ENCODE results near the gene PANK2.
A peak's percentile ranks its signal among the peaks of the same experiment; 100 is the strongest.

PANK2 gene

GRCh38 chr20:3924304-3925112 lies 35.3 kb downstream of the PANK2 start:
- H3K9me3 ChIP-seq (replicated peaks in 1 of 2; ENCODE audit: control insufficient read depth in 2 of 2, insufficient read depth in 1 of 2, low read depth in 1 of 2, low read length in 2 of 2), result no peaks in the 10 kb centered on the region
- DNase-seq (ENCODE audit: low spot score), result no peak
- H3K27me3 ChIP-seq (ENCODE audit: control insufficient read depth in 3 of 3, insufficient read depth in 3 of 3, low read depth in 1 of 3, low read length in 3 of 3), result no peaks in the 10 kb centered on the region
- H3K79me1 ChIP-seq (ENCODE audit: low read depth, low read length), result no peaks in the 10 kb centered on the region
- no peak overlapping the region for H3K27ac ChIP-seq (replicated peaks; ENCODE audit: low read length)
- no peak overlapping the region for H4K91ac ChIP-seq (ENCODE audit: low read depth, low read length, poor library complexity)
- no peak overlapping the region for H2BK15ac ChIP-seq (ENCODE audit: low read length)
- H4K8ac ChIP-seq (ENCODE audit: low read depth, low read length), result no peak overlapping the region
- no peak overlapping the region for H2BK120ac ChIP-seq (ENCODE audit: low read depth, low read length)
- no peak overlapping the region for H2BK12ac ChIP-seq (ENCODE audit: low read length)
- H2BK5ac ChIP-seq (ENCODE audit: low read length), result no peak overlapping the region
- WGBS, 2 donors (ENCODE audit: extremely low coverage in 2 of 2, insufficient read length in 2 of 2, insufficient replicate concordance in 1 of 2), result no CpG with 5 or more reads among the region's 13 CpGs
- H3K14ac ChIP-seq (ENCODE audit: low read length), result no peak overlapping the region
- H3K18ac ChIP-seq (ENCODE audit: low read length), result no peak overlapping the region
- H3K4me3 ChIP-seq (ENCODE audit: low read length in 2 of 2), result no peak overlapping the region
- peaks cover 25 to 78% of the 10 kb centered on the region in 2 donors for H3K36me3 ChIP-seq (replicated peaks in 1 of 2; ENCODE audit: control insufficient read depth in 2 of 2, insufficient read depth in 2 of 2, low read length in 2 of 2)
- H2AK5ac ChIP-seq (ENCODE audit: low read depth, low read length), result no peak overlapping the region
- H3K4me1 ChIP-seq (ENCODE audit: control insufficient read depth in 2 of 2, insufficient read depth in 1 of 2, low read depth in 1 of 2, low read length in 2 of 2), result peaks cover 5 to 8% of the 10 kb centered on the region in 2 donors
- no peak overlapping the region for H3K4ac ChIP-seq (ENCODE audit: low read length)
- peak overlapping the region; percentile 46 for H3K23ac ChIP-seq (ENCODE audit: low read depth, low read length, poor library complexity)
- H2AFZ ChIP-seq (ENCODE audit: low read length), result no peak overlapping the region
- no peak overlapping the region for H3K4me2 ChIP-seq (ENCODE audit: insufficient read depth, low read length, poor library complexity, severe bottlenecking)
- H3K9ac ChIP-seq (ENCODE audit: low read depth, low read length, poor library complexity), result peak overlapping the region; percentile 4

DNA sequence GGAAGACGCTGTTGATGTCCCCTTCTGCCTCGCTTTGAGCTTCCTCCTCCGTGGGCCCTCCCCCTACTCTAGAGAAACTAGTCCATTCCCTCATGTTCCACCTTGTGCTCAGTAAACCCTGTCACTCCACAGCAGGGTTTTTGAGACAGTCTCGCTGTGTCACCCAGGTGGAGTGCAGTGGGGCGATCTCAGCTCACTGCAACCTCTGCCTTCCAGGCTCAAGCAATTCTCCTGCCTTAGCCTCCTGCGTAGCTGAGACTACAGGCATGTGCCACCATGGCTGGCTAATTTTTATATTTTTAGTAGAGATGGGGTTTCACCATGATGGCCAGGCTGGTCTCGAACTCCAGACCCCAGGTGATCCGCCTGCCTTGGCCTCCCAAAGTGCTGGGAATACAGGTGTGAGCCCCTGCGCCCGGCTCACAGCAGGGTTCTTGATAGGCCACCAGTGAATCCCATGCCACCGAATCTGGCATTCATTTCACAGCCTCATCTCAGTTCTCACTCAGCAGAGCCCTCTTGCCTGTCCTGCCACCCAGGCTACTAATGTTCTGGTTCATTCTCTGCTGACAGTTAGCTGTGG lies 36.0 kb downstream of the PANK2 start:
- H2AK5ac ChIP-seq (ENCODE audit: low read depth, low read length), result no peak overlapping the region
- H3K36me3 ChIP-seq (replicated peaks in 1 of 2; ENCODE audit: control insufficient read depth in 2 of 2, insufficient read depth in 2 of 2, low read length in 2 of 2), result peaks cover 25 to 71% of the 10 kb centered on the region in 2 donors
- H3K27ac ChIP-seq (replicated peaks; ENCODE audit: low read length), result no peak overlapping the region

GRCh38 chr20:3925899-3926638 lies 36.9 kb downstream of the PANK2 start:
- Histone ChIP-seq H3K14ac (ENCODE audit: low read length) (no peak overlapping the region), H3K27ac (replicated peaks; ENCODE audit: low read length) (peak overlapping the region; percentile 3), H2BK15ac (ENCODE audit: low read length) (no peak overlapping the region), H2BK5ac (ENCODE audit: low read length) (no peak overlapping the region), H3K27me3 (ENCODE audit: control insufficient read depth in 3 of 3, insufficient read depth in 3 of 3, low read depth in 1 of 3, low read length in 3 of 3) (no peaks in the 10 kb centered on the region), H3K9ac (ENCODE audit: low read depth, low read length, poor library complexity) (no peak overlapping the region), H3K36me3 (replicated peaks in 1 of 2; ENCODE audit: control insufficient read depth in 2 of 2, insufficient read depth in 2 of 2, low read length in 2 of 2) (peaks cover 23 to 63% of the 10 kb centered on the region in 2 donors), H2BK120ac (ENCODE audit: low read depth, low read length) (no peak overlapping the region), H4K8ac (ENCODE audit: low read depth, low read length) (no peak overlapping the region), H3K23ac (ENCODE audit: low read depth, low read length, poor library complexity) (no peak overlapping the region), H3K18ac (ENCODE audit: low read length) (no peak overlapping the region), H4K91ac (ENCODE audit: low read depth, low read length, poor library complexity) (no peak overlapping the region), H3K4me3 (ENCODE audit: low read length in 2 of 2) (no peak overlapping the region), H3K4me2 (ENCODE audit: insufficient read depth, low read length, poor library complexity, severe bottlenecking) (no peak overlapping the region), H2BK12ac (ENCODE audit: low read length) (no peak overlapping the region), H3K4ac (ENCODE audit: low read length) (no peak overlapping the region), H2AFZ (ENCODE audit: low read length) (no peak overlapping the region), H3K9me3 (replicated peaks in 1 of 2; ENCODE audit: control insufficient read depth in 2 of 2, insufficient read depth in 1 of 2, low read depth in 1 of 2, low read length in 2 of 2) (no peaks in the 10 kb centered on the region), H2AK5ac (ENCODE audit: low read depth, low read length) (no peak overlapping the region), H3K4me1 (ENCODE audit: control insufficient read depth in 2 of 2, insufficient read depth in 1 of 2, low read depth in 1 of 2, low read length in 2 of 2) (peaks cover 5 to 8% of the 10 kb centered on the region in 2 donors), H3K79me1 (ENCODE audit: low read depth, low read length) (no peaks in the 10 kb centered on the region)
- no peak for DNase-seq (ENCODE audit: low spot score)
- no CpG with 5 or more reads among the region's 9 CpGs for WGBS, 2 donors (ENCODE audit: extremely low coverage in 2 of 2, insufficient read length in 2 of 2, insufficient replicate concordance in 1 of 2)

More for the DNA sequence above, 36.0 kb downstream of the PANK2 start:
- Histone ChIP-seq H3K4ac (ENCODE audit: low read length) (no peak overlapping the region), H2BK5ac (ENCODE audit: low read length) (no peak overlapping the region), H2BK12ac (ENCODE audit: low read length) (no peak overlapping the region), H2BK15ac (ENCODE audit: low read length) (no peak overlapping the region), H3K9ac (ENCODE audit: low read depth, low read length, poor library complexity) (no peak overlapping the region), H3K18ac (ENCODE audit: low read length) (no peak overlapping the region), H2AFZ (ENCODE audit: low read length) (no peak overlapping the region), H3K4me1 (ENCODE audit: control insufficient read depth in 2 of 2, insufficient read depth in 1 of 2, low read depth in 1 of 2, low read length in 2 of 2) (peaks cover 5 to 8% of the 10 kb centered on the region in 2 donors), H3K79me1 (ENCODE audit: low read depth, low read length) (no peaks in the 10 kb centered on the region), H3K4me3 (ENCODE audit: low read length in 2 of 2) (no peak overlapping the region), H3K23ac (ENCODE audit: low read depth, low read length, poor library complexity) (no peak overlapping the region), H4K8ac (ENCODE audit: low read depth, low read length) (no peak overlapping the region), H3K14ac (ENCODE audit: low read length) (no peak overlapping the region), H3K27me3 (ENCODE audit: control insufficient read depth in 3 of 3, insufficient read depth in 3 of 3, low read depth in 1 of 3, low read length in 3 of 3) (no peaks in the 10 kb centered on the region), H3K4me2 (ENCODE audit: insufficient read depth, low read length, poor library complexity, severe bottlenecking) (no peak overlapping the region), H4K91ac (ENCODE audit: low read depth, low read length, poor library complexity) (no peak overlapping the region), H3K9me3 (replicated peaks in 1 of 2; ENCODE audit: control insufficient read depth in 2 of 2, insufficient read depth in 1 of 2, low read depth in 1 of 2, low read length in 2 of 2) (no peaks in the 10 kb centered on the region), H2BK120ac (ENCODE audit: low read depth, low read length) (no peak overlapping the region)
- DNase-seq (ENCODE audit: low spot score), result no peak
- WGBS, 2 donors (ENCODE audit: extremely low coverage in 2 of 2, insufficient read length in 2 of 2, insufficient replicate concordance in 1 of 2), result no CpG with 5 or more reads among the region's 11 CpGs
